Activated naive CD4-positive, alpha-beta T cell (primary cell): ENCODE results near the gene SMURF2.

Source experiments
- DNase-seq, 4 experiments: peaks; one replicate each; lab custom pipeline; 2025; lab: John Stamatoyannopoulos, UW

The SMURF2 gene

GRCh38 chr17:64537488-64537887, 124.6 kb downstream of the SMURF2 start:
- no peak for DNase-seq

GRCh38 chr17:64536913-64537312, 125.2 kb downstream of the SMURF2 start:
- DNase-seq, result no peak

- no peak for DNase-seq
Observed at GRCh38 chr17:64535357-64535756, 126.8 kb downstream of the SMURF2 start.

DNA sequence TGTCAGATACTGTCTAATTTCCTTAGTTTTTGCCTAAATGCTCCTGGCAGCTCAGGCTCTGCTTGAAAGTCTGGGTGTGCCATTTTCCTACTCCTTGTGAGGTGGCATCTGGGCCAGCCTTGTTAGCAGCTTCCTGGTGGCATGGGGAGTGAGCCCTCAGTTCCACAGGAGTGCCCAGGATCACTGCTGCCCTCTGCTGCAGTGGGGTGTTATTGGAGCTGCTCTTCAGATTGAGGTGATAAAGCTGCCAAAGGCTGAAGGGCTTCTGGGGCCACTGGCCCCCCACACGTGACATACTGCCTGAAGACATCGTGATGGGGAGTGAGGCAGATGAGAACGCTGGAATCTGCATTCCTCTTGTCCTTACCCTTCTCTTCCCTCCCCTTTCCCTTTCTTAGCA, 127.9 kb downstream of the SMURF2 start:
- DNase-seq, result no peak

GRCh38 chr17:64533784-64534183, 128.3 kb downstream of the SMURF2 start:
- no peak for DNase-seq

- no peak for DNase-seq
Observed at GRCh38 chr17:64532409-64532808, 129.7 kb downstream of the SMURF2 start.

- no peak for DNase-seq
Observed at GRCh38 chr17:64531955-64532371, 130.1 kb downstream of the SMURF2 start.

DNA sequence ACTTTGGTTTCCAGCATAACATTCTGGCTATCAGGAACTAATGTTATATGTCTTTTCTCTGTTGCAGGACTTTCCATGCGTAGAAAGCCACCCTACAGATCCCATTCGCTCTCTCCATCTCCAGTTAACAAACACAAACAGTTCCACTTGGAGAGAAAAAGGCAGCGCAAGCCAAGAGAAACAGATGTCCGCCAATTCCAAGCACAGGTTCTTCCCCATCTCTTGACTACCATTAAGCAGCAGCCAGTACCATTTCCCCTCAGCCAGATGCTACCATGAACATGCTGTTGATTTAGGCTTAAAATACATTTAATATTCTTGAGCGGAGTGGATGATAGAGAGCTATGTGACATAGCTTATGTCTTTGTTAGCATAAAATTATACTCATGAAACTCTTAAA, 132.9 kb downstream of the SMURF2 start:
- no peak for DNase-seq

- no peak for DNase-seq
Observed at GRCh38 chr17:64527914-64528313, 134.2 kb downstream of the SMURF2 start.

- no peak for DNase-seq
Observed at GRCh38 chr17:64520359-64520758, 141.7 kb downstream of the SMURF2 start.

DNA sequence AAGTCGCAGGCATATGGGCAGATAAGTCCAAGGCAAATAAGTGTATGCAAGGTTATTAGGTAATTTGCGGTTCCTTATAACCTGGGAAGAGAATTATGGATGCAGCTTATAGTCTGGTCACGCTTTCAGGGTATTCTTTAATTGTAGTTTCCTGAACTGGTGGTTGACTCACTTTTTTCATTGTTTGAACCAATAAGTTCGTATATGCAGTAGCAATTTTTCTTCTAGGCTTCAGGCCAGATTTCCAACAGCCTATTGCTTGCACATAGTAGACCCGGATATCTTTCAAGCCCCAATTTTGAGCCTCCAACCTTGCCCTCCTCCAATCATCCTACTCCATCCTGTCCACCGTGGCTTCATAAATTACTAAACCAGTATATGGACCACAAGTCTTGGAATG, 142.5 kb downstream of the SMURF2 start:
- no peak for DNase-seq

- DNase-seq, result no peak
Observed at GRCh38 chr17:64515829-64516228, 146.3 kb downstream of the SMURF2 start.

DNA sequence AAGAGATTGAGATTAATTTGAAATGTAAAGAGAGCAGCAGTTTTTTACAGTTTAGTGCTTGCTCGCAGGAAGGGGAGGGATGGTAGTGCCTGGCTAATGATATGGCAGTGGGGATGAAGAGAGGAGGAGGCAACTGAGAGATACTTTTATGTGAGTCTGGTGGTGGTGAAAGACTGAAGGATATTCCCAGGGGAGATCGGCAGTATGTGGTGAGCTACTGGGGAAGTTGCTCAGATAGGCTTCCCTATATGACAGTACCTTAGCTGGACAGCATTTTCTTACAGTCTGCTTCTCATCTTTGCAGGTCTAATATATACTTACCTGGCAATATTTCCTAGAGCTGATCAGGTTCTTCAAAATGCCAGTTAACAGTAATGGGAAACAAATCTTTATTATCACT, 146.7 kb downstream of the SMURF2 start:
- no peak for DNase-seq

DNA sequence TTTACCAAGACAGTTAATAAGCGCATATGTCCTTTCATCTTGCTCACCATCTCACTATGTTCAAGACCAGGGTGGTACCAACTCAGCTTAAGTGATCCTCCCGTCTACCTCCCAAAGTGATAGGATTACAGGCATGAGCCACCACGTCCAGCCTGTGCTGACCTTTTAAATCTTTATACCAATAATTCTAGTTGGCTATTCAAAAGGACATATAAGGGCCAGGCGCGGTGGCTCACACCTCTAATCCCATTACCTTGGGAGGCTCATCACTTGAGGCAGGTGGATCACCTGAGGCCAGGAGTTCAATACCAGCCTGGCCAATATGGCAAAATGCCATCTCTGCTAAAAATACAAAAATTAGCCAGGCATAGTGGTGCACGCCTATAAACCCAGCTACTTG, 152.9 kb downstream of the SMURF2 start:
- no peak for DNase-seq

DNA sequence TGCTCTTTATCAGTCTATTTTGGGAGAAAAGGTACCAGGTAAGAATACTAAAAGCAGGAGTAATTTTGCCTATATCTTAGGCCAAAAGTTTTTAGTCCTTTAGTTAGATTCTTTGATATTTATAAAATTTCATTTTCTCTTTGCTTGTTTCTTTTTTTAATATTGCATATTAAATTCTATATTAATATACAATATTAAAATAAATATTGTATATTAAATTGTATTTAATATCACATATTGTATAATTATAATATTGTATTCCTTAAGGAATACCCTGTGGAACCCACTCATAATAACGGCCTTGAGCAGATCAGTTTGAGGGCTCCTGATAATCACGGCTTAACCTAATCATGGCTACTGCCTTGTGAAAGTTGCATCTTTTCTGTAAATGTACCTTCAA, 153.4 kb downstream of the SMURF2 start:
- DNase-seq, result no peak

DNA sequence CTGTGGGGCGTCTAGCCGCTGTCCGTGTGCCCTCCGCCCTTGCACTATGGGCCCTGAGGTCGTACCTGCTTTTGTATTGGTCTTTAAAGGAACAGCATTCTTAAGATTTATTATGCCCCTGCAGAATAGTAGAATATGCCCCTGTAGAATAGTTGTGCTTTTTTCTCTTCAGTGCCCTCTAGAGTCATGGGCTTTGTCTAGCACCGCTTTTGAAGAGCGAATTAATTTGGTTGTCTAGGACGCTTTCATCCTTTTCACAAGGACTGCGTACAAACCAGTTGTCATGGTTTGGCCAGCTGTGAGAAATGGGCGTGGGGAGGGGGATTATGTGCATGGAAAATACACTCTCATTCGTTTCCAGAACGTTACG, 154.7 kb downstream of the SMURF2 start:
- no peak for DNase-seq

- DNase-seq, result peak; percentile 99 to 100 (median 100)
Observed at GRCh38 chr17:64506576-64507412, 155.3 kb downstream of the SMURF2 start, which contains the start of gene CEP95. CEP95 (plus strand) TSS chr17:64506977; CDS start chr17:64507098, 121 bp downstream.

GRCh38 chr17:64506201-64506575, 155.9 kb downstream of the SMURF2 start, which contains the start of gene DDX5:
DDX5 (minus strand) TSS chr17:64506289; CDS start chr17:64506119, 170 bp downstream.
- peak; percentile 99 to 100 (median 100) for DNase-seq

- DNase-seq, result peak; percentile 63 to 87 (median 76)
Observed at GRCh38 chr17:64505340-64506200, 156.5 kb downstream of the SMURF2 start.

DNA sequence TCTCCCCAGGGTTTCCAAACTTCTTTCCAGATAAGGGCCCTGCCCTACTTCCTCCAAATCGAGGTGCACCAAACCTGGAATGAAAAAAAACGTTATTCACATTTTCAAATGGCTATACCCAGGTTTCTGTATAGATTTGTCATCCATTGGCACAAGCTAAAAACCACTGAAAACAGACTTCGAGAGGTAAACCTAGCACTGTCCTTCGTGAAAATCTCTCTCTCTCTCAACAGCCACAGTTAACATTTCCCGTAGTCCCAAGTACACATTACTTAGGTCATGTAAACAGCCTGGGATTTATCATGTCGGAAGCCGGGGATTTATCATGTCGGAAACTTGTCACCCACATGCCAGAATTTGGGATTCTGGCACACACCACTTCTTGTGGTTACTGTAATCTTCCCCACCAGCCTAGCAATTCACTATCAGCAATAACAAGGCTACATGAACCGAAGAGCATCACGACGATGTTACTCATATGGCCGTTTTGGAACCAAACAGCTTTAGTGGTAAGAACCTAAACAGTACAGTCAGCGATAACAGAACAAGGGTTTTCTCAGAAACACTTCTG, 157.3 kb downstream of the SMURF2 start:
- no peak for DNase-seq

DNA sequence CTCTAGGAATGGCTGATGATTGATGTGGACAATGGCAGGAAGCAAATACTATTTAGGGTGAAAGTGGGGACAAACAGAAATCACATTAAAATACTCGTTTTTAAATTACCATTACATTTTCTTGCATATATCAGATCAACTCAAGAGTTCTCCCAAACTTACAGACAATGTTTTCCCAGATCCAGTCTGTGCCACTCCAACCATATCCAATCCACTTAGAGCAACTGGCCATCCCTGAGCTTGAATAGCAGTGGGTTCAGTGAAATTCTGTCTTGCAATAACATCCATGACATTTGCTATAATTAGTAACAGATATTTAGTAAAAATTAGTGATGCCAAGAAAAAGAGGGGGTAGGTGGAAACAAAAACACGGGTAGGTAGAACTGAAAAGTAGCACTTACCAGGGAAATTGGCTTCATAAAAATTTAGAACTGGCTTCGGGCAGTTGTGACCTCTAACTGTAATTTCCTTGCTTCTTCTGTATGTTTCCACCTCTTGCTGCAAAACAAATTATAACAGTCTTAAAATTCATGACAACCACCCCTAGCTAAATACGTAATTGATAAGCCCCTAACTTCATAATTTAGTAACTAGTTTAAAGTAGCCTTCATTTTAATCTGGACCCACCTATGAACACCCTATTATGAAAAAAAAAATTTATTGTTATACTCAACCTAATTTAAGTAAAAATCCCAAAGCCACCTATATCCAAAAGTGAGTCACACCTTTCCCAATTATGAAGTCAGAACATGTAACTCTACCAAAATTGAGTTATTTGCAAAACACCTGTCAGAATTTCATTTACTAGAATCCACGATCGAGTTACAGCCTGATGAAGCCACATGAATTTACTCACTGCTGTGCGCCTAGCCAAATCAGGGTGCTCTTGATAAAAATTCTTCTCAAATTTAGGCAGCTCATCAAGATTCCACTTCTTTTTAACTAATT, 158.0 kb downstream of the SMURF2 start:
- no peak for DNase-seq
